Measurements from ENCODE around the gene LMX1B. TPM values are rescaled to one million over a fixed set of nuclear protein-coding genes. Genes with fewer than 3 reads are reported as not detected.

Gene LMX1B
- total and polyA plus RNA-seq, 2 donors (not counting 1 experiment from before 2014, with no cell fraction given) = not detected

GRCh38 chr9:126678989-126679388, 65.3 kb downstream of the LMX1B start:
- no peak overlapping the region for H3K4me2 ChIP-seq (ENCODE audit: extremely low read depth, insufficient read depth, low read length)
- no peaks in the 10 kb centered on the region for H3K4me1 ChIP-seq (ENCODE audit: control insufficient read depth, extremely low read depth, insufficient read depth, low read length)
- H3K4me3 ChIP-seq (replicated peaks in 1 of 4; ENCODE audit: control extremely low read depth in 1 of 4, insufficient read depth in 1 of 4, low read depth in 3 of 4, low read length in 4 of 4) = no peak overlapping the region
- no peaks in the 10 kb centered on the region for H4K20me1 ChIP-seq (ENCODE audit: control insufficient read depth, extremely low read depth, insufficient read depth, low read length)
- H3K9ac ChIP-seq (ENCODE audit: insufficient read depth, low read length) = no peak overlapping the region
- H3K27ac ChIP-seq (ENCODE audit: insufficient read depth, low read length) = no peak overlapping the region
- no peak for DNase-seq (ENCODE audit: low read depth in 2 of 2)
- H3K9me3 ChIP-seq (ENCODE audit: control insufficient read depth, insufficient read depth, low read depth, low read length) = no peaks in the 10 kb centered on the region
- no peaks in the 10 kb centered on the region for H3K79me2 ChIP-seq (ENCODE audit: control insufficient read depth, insufficient read depth, low read length)
- no peaks in the 10 kb centered on the region for H3K36me3 ChIP-seq (ENCODE audit: control insufficient read depth, insufficient read depth, low read length)
- peaks cover 39% of the 10 kb centered on the region for H3K27me3 ChIP-seq (ENCODE audit: control insufficient read depth, insufficient read depth, low read length)
- no peak overlapping the region for H2AFZ ChIP-seq (ENCODE audit: low read length)
- TF ChIP-seq, protein P1, sequence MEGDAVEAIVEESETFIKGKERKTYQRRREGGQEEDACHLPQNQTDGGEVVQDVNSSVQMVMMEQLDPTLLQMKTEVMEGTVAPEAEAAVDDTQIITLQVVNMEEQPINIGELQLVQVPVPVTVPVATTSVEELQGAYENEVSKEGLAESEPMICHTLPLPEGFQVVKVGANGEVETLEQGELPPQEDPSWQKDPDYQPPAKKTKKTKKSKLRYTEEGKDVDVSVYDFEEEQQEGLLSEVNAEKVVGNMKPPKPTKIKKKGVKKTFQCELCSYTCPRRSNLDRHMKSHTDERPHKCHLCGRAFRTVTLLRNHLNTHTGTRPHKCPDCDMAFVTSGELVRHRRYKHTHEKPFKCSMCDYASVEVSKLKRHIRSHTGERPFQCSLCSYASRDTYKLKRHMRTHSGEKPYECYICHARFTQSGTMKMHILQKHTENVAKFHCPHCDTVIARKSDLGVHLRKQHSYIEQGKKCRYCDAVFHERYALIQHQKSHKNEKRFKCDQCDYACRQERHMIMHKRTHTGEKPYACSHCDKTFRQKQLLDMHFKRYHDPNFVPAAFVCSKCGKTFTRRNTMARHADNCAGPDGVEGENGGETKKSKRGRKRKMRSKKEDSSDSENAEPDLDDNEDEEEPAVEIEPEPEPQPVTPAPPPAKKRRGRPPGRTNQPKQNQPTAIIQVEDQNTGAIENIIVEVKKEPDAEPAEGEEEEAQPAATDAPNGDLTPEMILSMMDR (conservative IDR thresholded peaks at IDR 0.05 in 1 of 2, IDR thresholded peaks at IDR 0.05 in 1 of 2; ENCODE audit: low read depth in 1 of 2, low read length in 2 of 2) = no peak
- no peak for TF ChIP-seq EZH2 (IDR thresholded peaks at IDR 0.05; ENCODE audit: low read length, missing control alignments)

GRCh38 chr9:126681336-126681735, 67.6 kb downstream of the LMX1B start:
- TF ChIP-seq, protein P1 (conservative IDR thresholded peaks at IDR 0.05 in 1 of 2, IDR thresholded peaks at IDR 0.05 in 1 of 2; ENCODE audit: low read depth in 1 of 2, low read length in 2 of 2) = no peak
- no peak for TF ChIP-seq EZH2 (IDR thresholded peaks at IDR 0.05; ENCODE audit: low read length, missing control alignments)
- DNase-seq (ENCODE audit: low read depth in 2 of 2) = no peak
- Histone ChIP-seq H3K9ac (ENCODE audit: insufficient read depth, low read length) (no peak overlapping the region), H3K9me3 (ENCODE audit: control insufficient read depth, insufficient read depth, low read depth, low read length) (no peaks in the 10 kb centered on the region), H3K36me3 (ENCODE audit: control insufficient read depth, insufficient read depth, low read length) (no peaks in the 10 kb centered on the region), H3K4me1 (ENCODE audit: control insufficient read depth, extremely low read depth, insufficient read depth, low read length) (no peaks in the 10 kb centered on the region), H4K20me1 (ENCODE audit: control insufficient read depth, extremely low read depth, insufficient read depth, low read length) (no peaks in the 10 kb centered on the region), H3K4me2 (ENCODE audit: extremely low read depth, insufficient read depth, low read length) (no peak overlapping the region), H2AFZ (ENCODE audit: low read length) (no peak overlapping the region), H3K27me3 (ENCODE audit: control insufficient read depth, insufficient read depth, low read length) (peaks cover 35% of the 10 kb centered on the region), H3K4me3 (replicated peaks in 1 of 4; ENCODE audit: control extremely low read depth in 1 of 4, insufficient read depth in 1 of 4, low read depth in 3 of 4, low read length in 4 of 4) (no peak overlapping the region), H3K27ac (ENCODE audit: insufficient read depth, low read length) (no peak overlapping the region), H3K79me2 (ENCODE audit: control insufficient read depth, insufficient read depth, low read length) (no peaks in the 10 kb centered on the region)

DNA sequence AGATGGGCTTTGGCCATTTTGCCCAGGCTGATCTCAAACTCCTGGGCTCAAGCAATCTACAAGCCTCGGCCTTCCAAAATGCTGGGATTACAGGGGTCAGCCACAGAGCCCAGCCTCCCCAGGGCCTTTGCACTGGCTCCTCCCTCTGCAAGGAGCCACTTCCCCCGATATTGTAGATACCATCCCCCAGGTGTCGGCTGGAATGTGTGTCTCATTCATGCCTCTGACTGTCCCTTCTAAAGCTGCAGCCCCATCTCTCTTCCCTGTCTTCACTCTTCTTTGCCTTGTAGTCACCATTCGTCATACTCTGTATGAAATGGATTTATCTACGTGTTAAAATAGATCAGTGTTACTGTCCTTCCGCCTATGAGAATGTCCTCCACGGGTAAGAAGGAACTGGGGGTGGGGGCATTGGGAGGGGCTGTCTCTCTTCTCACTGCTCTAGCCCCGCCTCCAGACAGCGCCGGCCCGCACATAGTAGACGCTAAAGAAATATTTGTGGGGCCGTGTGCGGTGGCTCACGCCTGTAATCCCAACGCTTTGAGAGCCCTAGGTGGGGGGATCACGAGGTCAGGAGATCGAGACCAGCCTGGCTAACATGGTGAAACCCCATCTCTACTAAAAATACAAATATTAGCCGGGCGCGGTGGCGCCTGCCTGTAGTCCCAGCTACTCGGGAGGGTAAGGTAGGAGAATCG, 68.5 kb downstream of the LMX1B start:
- Histone ChIP-seq H3K9ac (ENCODE audit: insufficient read depth, low read length) (no peak overlapping the region), H3K79me2 (ENCODE audit: control insufficient read depth, insufficient read depth, low read length) (no peaks in the 10 kb centered on the region), H3K9me3 (ENCODE audit: control insufficient read depth, insufficient read depth, low read depth, low read length) (no peaks in the 10 kb centered on the region), H3K27me3 (ENCODE audit: control insufficient read depth, insufficient read depth, low read length) (peaks cover 30% of the 10 kb centered on the region), H3K27ac (ENCODE audit: insufficient read depth, low read length) (no peak overlapping the region), H3K4me3 (replicated peaks in 1 of 4; ENCODE audit: control extremely low read depth in 1 of 4, insufficient read depth in 1 of 4, low read depth in 3 of 4, low read length in 4 of 4) (no peak overlapping the region), H3K4me1 (ENCODE audit: control insufficient read depth, extremely low read depth, insufficient read depth, low read length) (no peaks in the 10 kb centered on the region), H2AFZ (ENCODE audit: low read length) (no peak overlapping the region), H3K36me3 (ENCODE audit: control insufficient read depth, insufficient read depth, low read length) (no peaks in the 10 kb centered on the region), H4K20me1 (ENCODE audit: control insufficient read depth, extremely low read depth, insufficient read depth, low read length) (no peaks in the 10 kb centered on the region), H3K4me2 (ENCODE audit: extremely low read depth, insufficient read depth, low read length) (no peak overlapping the region)
- TF ChIP-seq, protein P1 (conservative IDR thresholded peaks at IDR 0.05 in 1 of 2, IDR thresholded peaks at IDR 0.05 in 1 of 2; ENCODE audit: low read depth in 1 of 2, low read length in 2 of 2) = no peak
- no peak for TF ChIP-seq EZH2 (IDR thresholded peaks at IDR 0.05; ENCODE audit: low read length, missing control alignments)
- DNase-seq (ENCODE audit: low read depth in 2 of 2) = no peak
